HG02943 (cell line): Measurements from ENCODE around the gene UVRAG.
"Not testable (repeated sequence)": the region's sequence is repeated elsewhere in the genome, so short reads cannot be mapped to it uniquely, and the experiment has no call there.

Experiments
- ATAC-seq: cut with Tn5 transposase; IDR thresholded peaks from one replicate; pipeline ENCODE4 v1.9.1; 2021; ENCODE audit warnings: mild to moderate bottlenecking, low read depth, moderate library complexity; ENCODE audit not compliant: unreplicated experiment

UVRAG gene

GRCh38 chr11:76048763-76049162, 233.8 kb downstream of the UVRAG start:
- no peak for ATAC-seq

GRCh38 chr11:76049511-76049910, 234.5 kb downstream of the UVRAG start:
- ATAC-seq: no peak

- ATAC-seq: no peak
Measured at GRCh38 chr11:76051937-76052336, 236.9 kb downstream of the UVRAG start.

DNA sequence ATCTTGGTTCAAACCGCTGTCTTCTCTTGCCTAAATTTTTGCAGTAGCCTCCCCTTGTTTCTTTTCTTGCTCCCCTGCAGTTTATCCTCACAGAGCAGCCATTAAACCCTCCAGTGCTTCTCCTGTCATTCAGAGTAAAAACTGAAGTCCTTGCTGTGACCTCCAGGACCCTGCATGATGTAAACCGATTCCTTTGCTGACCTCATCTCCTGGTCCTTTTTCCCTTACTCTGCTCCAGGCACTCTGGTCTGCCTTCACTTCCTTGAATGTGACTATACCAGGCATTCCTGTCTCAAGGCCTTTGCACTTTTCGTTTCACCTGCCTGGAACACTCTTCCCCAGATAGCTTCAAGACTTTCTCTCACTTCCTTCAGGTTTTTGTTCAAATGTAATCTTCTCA, 239.3 kb downstream of the UVRAG start:
- no peak for ATAC-seq

DNA sequence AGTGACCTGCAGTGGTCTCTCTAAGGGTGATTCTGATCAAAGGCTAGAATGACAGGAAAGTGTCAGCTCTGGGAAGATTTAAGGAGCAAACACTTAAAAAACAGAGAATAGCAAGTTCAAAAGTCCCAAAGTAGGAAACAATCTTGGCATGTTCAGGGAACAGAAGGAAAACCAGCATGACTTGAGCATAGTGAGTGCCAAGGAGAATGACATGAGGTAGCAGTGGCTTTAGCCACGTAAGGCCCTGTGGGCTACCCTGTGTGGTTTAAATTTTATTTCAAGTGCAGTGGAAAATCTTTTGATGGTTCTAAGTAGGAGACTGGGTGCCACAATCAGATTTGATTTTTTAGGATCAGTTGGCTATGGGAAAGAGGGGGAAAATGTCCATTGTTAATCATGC, 241.9 kb downstream of the UVRAG start:
- no peak for ATAC-seq

DNA sequence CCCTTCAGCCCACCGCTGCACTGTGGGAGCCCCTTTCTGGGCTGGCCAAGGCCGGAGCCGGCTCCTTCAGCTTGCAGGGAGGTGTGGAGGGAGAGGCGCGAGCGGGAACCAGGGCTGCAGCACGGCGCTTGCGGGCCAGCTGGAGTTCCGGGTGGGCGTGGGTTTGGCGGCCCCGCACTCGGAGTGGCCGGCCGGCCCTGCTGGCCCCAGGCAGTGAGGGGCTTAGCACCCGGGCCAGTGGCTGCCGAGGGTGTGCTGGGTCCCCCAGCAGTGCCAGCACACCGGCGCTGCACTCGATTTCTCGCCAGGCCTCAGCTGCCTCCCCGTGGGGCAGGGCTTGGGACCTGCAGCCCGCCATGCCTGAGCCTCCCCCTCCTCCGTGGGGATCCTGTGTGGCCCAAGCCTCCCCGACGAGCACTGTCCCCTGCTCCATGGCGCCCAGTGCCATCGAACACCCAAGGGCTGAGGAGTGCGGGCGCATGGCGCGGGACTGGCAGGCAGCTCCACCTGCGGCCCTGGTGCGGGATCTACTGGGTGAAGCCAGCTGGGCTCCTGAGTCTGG, 245.5 kb downstream of the UVRAG start:
- ATAC-seq: not testable (repeated sequence)

GRCh38 chr11:76062733-76063132, 247.7 kb downstream of the UVRAG start:
- ATAC-seq: no peak

- ATAC-seq: no peak
Measured at GRCh38 chr11:76064192-76064591, 249.2 kb downstream of the UVRAG start.

DNA sequence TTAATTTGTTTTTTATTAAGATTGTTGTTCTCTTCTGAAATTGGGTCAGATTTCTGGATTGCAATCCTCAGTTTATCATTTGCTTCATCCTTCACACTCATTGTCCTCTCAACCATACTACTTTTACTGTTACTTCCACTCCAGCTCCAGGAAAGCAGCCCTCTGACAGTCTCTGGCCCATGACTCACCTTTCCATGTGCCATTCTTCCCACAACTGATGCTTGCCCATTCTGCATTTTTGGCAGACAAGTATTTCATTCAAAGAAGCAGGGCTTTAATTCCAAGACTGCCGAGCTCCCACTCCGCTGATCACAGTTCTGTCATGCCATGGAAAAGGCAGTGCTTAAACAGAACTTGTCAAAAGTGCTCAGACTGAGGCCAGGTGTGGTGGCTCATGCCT, 252.1 kb downstream of the UVRAG start:
- ATAC-seq: no peak

GRCh38 chr11:76069001-76069400, 254.0 kb downstream of the UVRAG start:
- ATAC-seq: no peak

DNA sequence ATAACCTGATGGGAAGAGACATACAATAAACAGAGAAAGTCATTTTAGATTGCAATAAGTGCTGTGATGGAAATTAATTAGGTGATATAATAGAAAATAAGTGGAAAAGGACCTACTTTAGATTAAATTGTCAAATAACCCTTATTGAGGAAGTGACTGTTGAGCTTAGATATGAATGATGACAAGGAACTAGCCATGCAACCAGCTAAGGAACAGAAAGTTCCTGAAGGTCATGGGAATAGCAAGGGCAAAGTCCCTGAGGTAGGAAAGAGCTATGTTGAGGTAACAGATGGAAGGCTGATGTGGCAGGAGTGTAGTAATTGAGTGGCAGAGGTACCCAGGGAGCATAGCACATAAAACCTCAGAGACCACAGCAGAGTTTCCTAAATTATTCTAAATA, 256.1 kb downstream of the UVRAG start:
- no peak for ATAC-seq

DNA sequence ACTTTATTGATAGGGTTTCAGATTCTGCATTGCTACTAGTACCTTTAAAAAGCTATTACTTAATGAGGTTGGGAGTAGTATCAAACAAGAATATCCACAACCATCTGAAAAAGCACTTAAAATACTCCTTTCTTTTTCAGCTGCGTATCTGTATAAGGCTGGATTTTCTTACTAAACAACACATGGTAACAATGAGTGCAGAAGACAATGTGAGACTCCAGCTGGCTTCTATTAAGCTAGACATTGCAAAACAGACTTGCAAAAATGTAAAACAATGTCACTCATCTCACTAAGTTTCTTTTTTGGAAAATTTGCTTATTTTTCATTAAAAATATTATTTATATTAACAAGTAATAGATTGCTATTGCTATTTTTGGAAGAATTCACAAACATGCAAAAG, 258.7 kb downstream of the UVRAG start:
- ATAC-seq: no peak

DNA sequence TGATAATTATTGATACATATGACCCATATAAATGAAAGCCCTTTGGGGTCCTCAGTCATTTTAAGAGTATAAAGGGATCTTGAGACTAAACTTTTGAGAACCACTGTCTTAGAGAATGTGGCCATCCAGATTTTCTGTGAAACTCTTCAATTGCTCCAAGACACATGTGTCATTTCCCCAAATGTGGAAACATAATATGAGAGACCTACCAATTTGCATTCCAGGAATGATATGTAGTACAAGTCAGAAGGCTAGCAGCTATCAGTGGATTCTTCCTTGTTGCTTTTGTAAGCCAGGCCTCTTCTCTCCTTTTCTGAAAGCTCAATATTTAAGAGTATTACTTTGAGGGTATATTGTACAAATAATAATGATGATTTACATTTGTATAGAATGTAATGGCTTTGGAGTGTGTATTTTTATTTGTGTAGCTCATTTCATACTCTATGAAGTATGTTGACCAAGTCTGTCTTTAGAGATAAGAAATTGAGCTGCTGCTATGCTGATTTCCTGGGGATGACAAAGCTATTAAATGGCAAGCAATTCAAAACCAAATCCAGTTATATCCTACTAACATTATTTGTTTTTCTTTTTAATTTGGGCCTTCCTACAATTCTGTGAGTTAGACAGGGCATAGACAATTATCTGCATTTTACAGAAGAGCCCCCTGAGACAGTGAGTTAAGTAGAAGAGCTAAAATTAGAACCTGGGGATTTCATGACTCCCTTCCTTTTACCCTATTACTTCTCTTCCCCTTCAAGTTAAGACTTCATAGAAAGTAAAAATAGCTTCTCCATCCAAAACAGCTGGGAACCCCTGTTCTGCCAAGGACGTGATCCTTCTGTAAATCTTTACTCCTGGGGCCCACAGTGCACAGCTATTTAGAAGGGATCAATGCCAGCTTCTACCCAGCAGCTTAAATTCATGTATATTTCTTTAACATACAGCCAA, 259.4 kb downstream of the UVRAG start:
- no peak for ATAC-seq

- ATAC-seq: no peak
Measured at GRCh38 chr11:76075716-76076115, 260.7 kb downstream of the UVRAG start.

DNA sequence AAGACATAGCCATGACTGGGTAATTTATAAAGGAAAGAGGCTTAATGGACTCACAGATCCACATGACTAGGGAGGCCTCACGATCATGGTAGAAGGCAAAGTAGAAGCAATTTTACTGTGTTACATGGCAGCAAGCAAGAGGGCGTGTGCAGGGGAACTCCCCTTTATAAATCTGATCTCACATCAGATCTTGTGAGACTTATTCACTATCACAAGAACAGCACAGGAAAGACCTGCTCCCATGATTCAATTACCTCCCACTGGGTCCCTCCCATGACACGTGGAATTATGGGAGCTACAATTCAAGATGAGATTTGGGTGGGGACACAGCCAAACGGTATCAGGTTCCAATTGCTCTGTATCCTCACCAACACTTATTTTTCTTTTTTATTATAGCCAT, 261.2 kb downstream of the UVRAG start:
- ATAC-seq: not testable (repeated sequence)

DNA sequence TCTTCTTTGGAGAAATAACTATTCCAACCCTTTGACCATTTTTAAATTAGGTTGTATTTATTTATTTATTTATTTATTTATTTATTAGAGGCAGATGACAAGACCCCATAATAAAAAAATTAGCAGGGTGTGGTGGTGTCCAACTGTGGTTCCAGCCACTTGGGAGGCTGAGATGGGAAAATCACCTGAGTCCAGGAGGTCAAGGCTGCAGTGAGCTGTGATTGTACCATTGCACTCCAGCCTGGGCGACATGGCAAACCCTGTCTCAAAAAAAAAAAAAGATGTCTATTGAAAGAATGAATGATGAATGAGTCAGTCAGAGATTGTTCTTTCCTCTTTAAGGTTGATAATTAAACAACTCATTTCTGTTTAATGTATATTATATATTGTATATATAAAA, 261.7 kb downstream of the UVRAG start:
- ATAC-seq: no peak

DNA sequence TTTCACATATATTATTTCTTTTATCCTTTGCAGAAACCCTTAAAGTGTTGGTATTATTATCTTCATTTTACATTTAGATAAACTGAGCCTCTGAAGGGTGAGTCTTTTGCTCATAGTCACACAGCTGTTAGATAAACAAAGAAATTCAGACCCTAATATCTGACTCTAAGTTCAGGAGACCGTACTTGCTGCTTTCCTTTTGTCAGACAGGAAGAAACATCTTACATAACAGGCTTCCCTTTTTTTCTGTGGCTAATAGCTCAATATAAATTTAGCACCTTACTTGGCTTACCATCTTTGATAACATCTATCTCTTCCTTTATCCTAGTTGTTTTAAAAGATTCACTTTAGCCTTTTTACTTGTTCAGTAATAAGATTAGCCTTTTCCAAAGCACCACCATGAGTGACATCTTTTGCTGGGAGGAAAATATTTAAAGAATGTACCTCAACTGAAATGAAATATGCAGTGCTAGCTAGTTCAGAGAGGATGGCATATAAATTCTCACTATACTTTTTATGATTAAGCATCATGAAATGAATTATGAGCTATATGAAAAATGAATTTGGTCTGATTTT, 262.7 kb downstream of the UVRAG start:
- ATAC-seq: no peak

GRCh38 chr11:76081084-76081483, 266.1 kb downstream of the UVRAG start:
- ATAC-seq: not testable (repeated sequence)

DNA sequence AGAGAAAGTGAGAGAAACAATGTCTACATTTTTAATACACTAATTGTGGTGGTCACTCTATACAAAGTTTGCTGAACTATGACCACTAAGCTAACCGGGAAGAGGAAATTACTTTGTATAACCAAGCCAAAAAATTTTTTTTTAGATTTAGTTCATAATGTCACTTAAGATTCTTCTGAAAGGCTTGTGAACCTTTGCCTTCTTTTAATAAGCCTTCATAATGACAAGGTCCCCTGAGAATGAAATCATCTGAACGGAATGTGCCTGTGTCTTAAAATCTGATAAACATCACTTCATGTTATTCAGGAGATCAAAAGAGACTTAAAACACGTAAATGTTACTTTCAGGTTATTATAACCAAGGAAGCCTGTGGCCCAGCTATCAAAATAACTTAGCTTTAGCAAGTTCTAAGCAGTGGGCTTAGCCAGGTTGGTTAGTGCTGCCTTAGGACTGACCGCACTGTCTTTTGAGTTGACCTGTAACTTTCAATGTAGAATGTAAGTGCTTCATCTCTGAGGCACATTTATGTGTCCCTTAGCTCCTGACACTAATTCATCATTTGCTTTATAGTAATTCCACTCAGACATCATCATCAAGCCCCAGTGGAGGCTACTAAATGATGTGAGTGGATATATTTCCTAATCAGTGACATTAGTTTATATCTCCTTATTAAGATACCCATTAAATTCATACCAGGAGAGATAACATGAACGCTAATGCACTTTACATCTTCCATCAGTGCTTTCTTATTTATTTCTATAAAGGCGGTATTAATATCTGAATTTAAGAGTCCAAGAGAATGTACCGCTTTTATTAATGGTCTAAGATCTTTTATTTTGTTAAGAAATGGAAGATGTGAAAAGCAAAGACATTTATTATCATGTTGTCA, 268.8 kb downstream of the UVRAG start:
- no peak for ATAC-seq

DNA sequence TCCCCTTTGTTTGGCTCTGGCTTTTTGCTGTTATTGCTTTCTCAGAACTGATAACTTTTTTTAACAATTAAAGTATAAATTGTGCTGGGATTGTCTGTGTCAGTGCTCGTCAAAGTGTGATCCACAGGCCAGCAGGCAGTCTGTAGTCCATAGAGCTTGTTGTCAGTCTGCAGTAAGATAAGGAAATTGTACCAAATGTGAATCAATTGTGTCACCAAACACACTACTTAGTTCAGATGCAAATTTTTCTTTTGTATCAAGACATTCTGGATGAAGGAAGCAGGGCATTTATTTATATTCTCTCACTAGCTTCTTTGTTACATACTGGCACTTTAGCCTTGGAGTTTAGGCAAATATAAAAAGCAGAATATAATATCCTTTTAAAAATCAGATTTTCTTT, 270.3 kb downstream of the UVRAG start:
- ATAC-seq: no peak
